Smooth muscle cell of the brain vasculature (primary cell): ENCODE data around the gene MED23.

ENCODE experiments used
- DNase-seq: peaks from one replicate; pipeline ENCODE4 v3.0.0-alpha.2; 2012; ENCODE audit warnings: low read depth, low spot score

MED23 gene

GRCh38 chr6:131627724-131628682 is at the start of gene MED23:
TSS of gene MED23 (minus strand) at chr6:131628242. CDS start at chr6:131628049, 193 bp downstream.
- DNase-seq, result peak; percentile 91

- no peak for DNase-seq
These were observed 45.1 kb upstream of the MED23 start for GRCh38 chr6:131673184-131673583.

GRCh38 chr6:131669891-131670290 is 41.8 kb upstream of the MED23 start:
- DNase-seq, result no peak

- no peak for DNase-seq
These were observed 35.6 kb upstream of the MED23 start for GRCh38 chr6:131663578-131664165.

- DNase-seq, result no peak
These were observed 32.2 kb upstream of the MED23 start for GRCh38 chr6:131660195-131660594.

GRCh38 chr6:131658287-131658686 is 30.2 kb upstream of the MED23 start:
- no peak for DNase-seq

GRCh38 chr6:131657630-131658111 is 29.6 kb upstream of the MED23 start:
- no peak for DNase-seq

- DNase-seq, result no peak
These were observed 29.2 kb upstream of the MED23 start for GRCh38 chr6:131657222-131657621.

GRCh38 chr6:131656667-131657066 is 28.6 kb upstream of the MED23 start:
- no peak for DNase-seq

- DNase-seq, result no peak
These were observed 27.9 kb upstream of the MED23 start for GRCh38 chr6:131655951-131656350.

- DNase-seq, result no peak
These were observed 27.3 kb upstream of the MED23 start for GRCh38 chr6:131655387-131655786.

GRCh38 chr6:131654326-131654725 is 26.3 kb upstream of the MED23 start:
- no peak for DNase-seq

GRCh38 chr6:131652472-131652871 is 24.4 kb upstream of the MED23 start:
- DNase-seq, result no peak

GRCh38 chr6:131651782-131652181 is 23.7 kb upstream of the MED23 start:
- no peak for DNase-seq

- no peak for DNase-seq
These were observed 18.2 kb upstream of the MED23 start for GRCh38 chr6:131646249-131646670.

GRCh38 chr6:131645846-131646245 is 17.8 kb upstream of the MED23 start:
- DNase-seq, result no peak

GRCh38 chr6:131644921-131645320 is 16.9 kb upstream of the MED23 start:
- no peak for DNase-seq

GRCh38 chr6:131643855-131644460 is 15.9 kb upstream of the MED23 start:
- DNase-seq, result no peak

- no peak for DNase-seq
These were observed 15.1 kb upstream of the MED23 start for GRCh38 chr6:131642987-131643611.

GRCh38 chr6:131642565-131642964 is 14.5 kb upstream of the MED23 start:
- no peak for DNase-seq

- DNase-seq, result no peak
These were observed 13.5 kb upstream of the MED23 start for GRCh38 chr6:131641554-131641953.

- no peak for DNase-seq
These were observed 12.5 kb upstream of the MED23 start for GRCh38 chr6:131640576-131640975.
